H9 (cell line): ENCODE measurements around the gene KCNIP4. TPM values are rescaled to one million over a fixed set of nuclear protein-coding genes. Genes with fewer than 3 reads are reported as not detected.

Experiments used
- DNase-seq: peaks from one replicate; pipeline ENCODE4 v3.0.0-alpha.2; 2017
- H2AFZ ChIP-seq: one replicate; pipeline ENCODE4 v1.6.1; 2013; ENCODE audit warnings: mild to moderate bottlenecking, low read length, control low read depth, moderate library complexity
- H2AK5ac ChIP-seq: 2 replicates; pipeline ENCODE4 v1.6.1; 2013; ENCODE audit warnings: low read length, control low read depth, mixed read lengths; ENCODE audit not compliant: insufficient read length
- H2BK120ac ChIP-seq: one replicate; pipeline ENCODE4 v1.6.1; 2013; ENCODE audit warnings: low read depth, mild to moderate bottlenecking, low read length, control low read depth, inconsistent platforms; ENCODE audit not compliant: poor library complexity, severe bottlenecking
- H2BK12ac ChIP-seq: 2 replicates; pipeline ENCODE4 v1.6.1; 2013; ENCODE audit warnings: low read length, control low read depth, mixed read lengths, low read depth; ENCODE audit not compliant: insufficient read length
- H2BK15ac ChIP-seq: 2 replicates; pipeline ENCODE4 v1.6.1; 2013; ENCODE audit warnings: low read depth, low read length, control low read depth
- H2BK20ac ChIP-seq: one replicate; pipeline ENCODE4 v1.6.1; 2013; ENCODE audit warnings: low read depth, mild to moderate bottlenecking, low read length, control low read depth, inconsistent platforms; ENCODE audit not compliant: poor library complexity, severe bottlenecking
- H2BK5ac ChIP-seq: 2 replicates; pipeline ENCODE4 v1.6.1; 2013; ENCODE audit warnings: low read length, control low read depth, mixed read lengths; ENCODE audit not compliant: insufficient read length
- H3K14ac ChIP-seq: 2 replicates; pipeline ENCODE4 v1.6.1; 2013; ENCODE audit warnings: low read length, control low read depth; ENCODE audit not compliant: insufficient read depth
- H3K18ac ChIP-seq: 2 replicates; pipeline ENCODE4 v1.6.1; 2013; ENCODE audit warnings: low read depth, mild to moderate bottlenecking, mixed read lengths, low read length, control low read depth; ENCODE audit not compliant: insufficient read length
- H3K23ac ChIP-seq: 2 replicates; pipeline ENCODE4 v1.6.1; 2013; ENCODE audit warnings: low read length, control low read depth, mixed read lengths, low read depth; ENCODE audit not compliant: insufficient read length
- H3K23me2 ChIP-seq: 2 replicates; pipeline ENCODE4 v1.6.1; 2013; ENCODE audit warnings: low read depth, mild to moderate bottlenecking, mixed read lengths, low read length, control low read depth; ENCODE audit not compliant: insufficient read length, poor library complexity, severe bottlenecking
- H3K27ac ChIP-seq: 2 replicates; pipeline ENCODE4 v1.5.1; 2013; ENCODE audit warnings: low read length, control low read depth, mixed read lengths, low read depth; ENCODE audit not compliant: insufficient read length
- H3K27me3 ChIP-seq: 2 replicates; pipeline ENCODE4 v1.6.1; 2013; ENCODE audit warnings: low read length, control low read depth, inconsistent platforms; ENCODE audit not compliant: insufficient read depth
- H3K4ac ChIP-seq: 2 replicates; pipeline ENCODE4 v1.6.1; 2013; ENCODE audit warnings: low read depth, mild to moderate bottlenecking, control low read depth, inconsistent platforms, low read length, moderate library complexity
- H3K4me1 ChIP-seq: 2 replicates; pipeline ENCODE4 v1.6.1; 2013; ENCODE audit warnings: low read length, control low read depth, inconsistent platforms; ENCODE audit not compliant: insufficient read depth
- H3K4me2 ChIP-seq: 2 replicates; pipeline ENCODE4 v1.6.1; 2013; ENCODE audit warnings: low read length, control low read depth, mixed read lengths; ENCODE audit not compliant: insufficient read length, insufficient read depth
- H3K56ac ChIP-seq: 2 replicates; pipeline ENCODE4 v1.6.1; 2013; ENCODE audit warnings: low read depth, mild to moderate bottlenecking, mixed read lengths, low read length, control low read depth; ENCODE audit not compliant: insufficient read length
- H3K79me1 ChIP-seq: 2 replicates; pipeline ENCODE4 v1.6.1; 2013; ENCODE audit warnings: low read depth, mild to moderate bottlenecking, moderate library complexity, low read length, control low read depth, inconsistent platforms; ENCODE audit not compliant: insufficient read depth, poor library complexity, severe bottlenecking
- H3K79me2 ChIP-seq: 2 replicates; pipeline ENCODE4 v1.6.1; 2013; ENCODE audit warnings: low read length, control low read depth, inconsistent platforms; ENCODE audit not compliant: insufficient read depth
- H3K9ac ChIP-seq: 2 replicates; pipeline ENCODE4 v1.6.1; 2013; ENCODE audit warnings: low read length, control low read depth, mixed read lengths; ENCODE audit not compliant: insufficient read length; ENCODE audit errors: extremely low read depth
- H3K9me3 ChIP-seq: one replicate; pipeline ENCODE4 v1.6.1; 2013; ENCODE audit warnings: low read depth, low read length, inconsistent platforms; ENCODE audit not compliant: control insufficient read depth
- H3T11ph ChIP-seq: one replicate; pipeline ENCODE4 v1.6.1; 2013; ENCODE audit warnings: mild to moderate bottlenecking, low read length, control low read depth, inconsistent platforms
- H4K20me1 ChIP-seq: one replicate; pipeline ENCODE4 v1.6.1; 2013; ENCODE audit not compliant: control insufficient read depth, insufficient read length, insufficient read depth
- H4K5ac ChIP-seq: 2 replicates; pipeline ENCODE4 v1.6.1; 2013; ENCODE audit warnings: low read depth, mild to moderate bottlenecking, mixed read lengths, low read length, control low read depth; ENCODE audit not compliant: insufficient read length
- H4K8ac ChIP-seq: replicated peaks from 2 replicates; pipeline ENCODE4 v1.6.1; 2013; ENCODE audit warnings: low read length, control low read depth, mixed read lengths, low read depth; ENCODE audit not compliant: insufficient read length
- H4K91ac ChIP-seq: 2 replicates; pipeline ENCODE4 v1.6.1; 2013; ENCODE audit warnings: low read depth, mild to moderate bottlenecking, moderate library complexity, mixed read lengths, low read length, control low read depth; ENCODE audit not compliant: insufficient read length
- H3K27ac Mint-ChIP-seq, 3 experiments: 2 replicates in 2 of 3; 3 replicates in 1 of 3; pipeline ENCODE4 v1.8.0; 2020 to 2021; ENCODE audit warnings: mixed read lengths in 3 of 3, mild to moderate bottlenecking in 1 of 3, moderate library complexity in 1 of 3
- H3K27me3 Mint-ChIP-seq: 2 replicates; pipeline ENCODE4 v1.8.0; 2021; ENCODE audit warnings: low read depth, mild to moderate bottlenecking, moderate library complexity, mixed read lengths
- H3K36me3 Mint-ChIP-seq, 3 experiments: 2 replicates in 2 of 3; 3 replicates in 1 of 3; pipeline ENCODE4 v1.8.0; 2020 to 2021; ENCODE audit warnings: low read depth in 3 of 3, mixed read lengths in 3 of 3; ENCODE audit not compliant: insufficient read depth in 1 of 3
- H3K4me1 Mint-ChIP-seq, 2 experiments: 2 replicates each; pipeline ENCODE4 v1.8.0; 2020; ENCODE audit warnings: mixed read lengths in 2 of 2
- H3K4me3 Mint-ChIP-seq, 2 experiments: 2 replicates in 1 of 2; 3 replicates in 1 of 2; pipeline ENCODE4 v1.8.0; 2020 to 2021; ENCODE audit warnings: mild to moderate bottlenecking in 2 of 2, mixed read lengths in 2 of 2, moderate library complexity in 1 of 2
- H3K9me3 Mint-ChIP-seq, 2 experiments: 2 replicates in 1 of 2; 3 replicates in 1 of 2; pipeline ENCODE4 v1.8.0; 2020; ENCODE audit warnings: mild to moderate bottlenecking in 2 of 2, mixed read lengths in 2 of 2, moderate library complexity in 1 of 2
- WGBS: extraction: QIAGEN DNeasy Blood & Tissue Kit; methylation state at CpG from one replicate; pipeline ENCODE4 v1.1.7; 2013; ENCODE audit warnings: missing lambda C conversion rate, low lambda C conversion rate, mixed read lengths; ENCODE audit not compliant: insufficient read length; ENCODE audit errors: extremely low coverage; 5-methylcytosine and 5-hydroxymethylcytosine counted together
- total RNA-seq: library from RNA; stranded (reverse); gene quantifications from 2 replicates; pipeline ENCODE4 v1.2.1, GENCODE V29; 2021
- TF ChIP-seq, protein P1 (sequence below): fragments of 200-600 bp; sonication (generic); conservative IDR thresholded peaks from 3 replicates; pipeline ENCODE4 v1.8.0; 2021; ENCODE audit warnings: antibody characterized with exemption, mild to moderate bottlenecking

The KCNIP4 gene
- total RNA-seq, 1 experiment from 2014 or later: not detected

DNA sequence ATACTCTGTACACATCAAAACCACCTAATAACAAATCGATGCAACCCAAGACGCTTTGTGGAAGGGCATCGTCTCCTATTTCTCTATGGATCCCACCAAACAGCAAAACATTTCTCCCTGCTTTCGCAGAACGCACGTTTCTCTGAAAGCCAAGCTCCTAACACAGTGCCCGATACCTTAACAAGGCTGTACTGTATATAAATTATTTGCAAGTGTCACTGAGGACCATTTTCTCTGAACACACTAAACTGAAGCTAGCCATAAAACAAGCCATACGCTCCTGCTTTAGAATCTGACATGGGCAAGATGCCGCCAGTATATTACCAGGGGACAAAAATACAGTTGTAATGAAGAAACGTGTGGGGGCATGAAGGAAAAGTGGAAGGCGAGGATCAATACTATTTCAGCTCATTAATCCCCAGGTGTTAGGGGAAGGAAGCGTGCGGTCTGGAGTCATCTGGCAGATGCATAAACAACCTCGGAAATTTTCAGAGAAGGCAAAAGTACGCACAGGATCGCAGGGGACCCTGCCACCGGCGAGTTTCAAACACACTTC, 703 bp downstream of the KCNIP4 start:
- no peaks in the 10 kb centered on the region for H3K36me3 Mint-ChIP-seq
- H3K4me3 Mint-ChIP-seq: peak overlapping the region; percentile 70 to 84
- Histone ChIP-seq H2BK5ac (no peak overlapping the region), H3K79me2 (no peaks in the 10 kb centered on the region), H3T11ph (no peak overlapping the region), H3K79me1 (no peaks in the 10 kb centered on the region), H4K8ac (no peak overlapping the region), H3K23me2 (peaks cover 9% of the 10 kb centered on the region), H2BK12ac (no peak overlapping the region), H3K18ac (no peak overlapping the region), H3K56ac (no peak overlapping the region), H4K20me1 (peaks cover 4% of the 10 kb centered on the region), H4K5ac (no peak overlapping the region), H3K23ac (no peak overlapping the region), H3K27ac (no peak overlapping the region), H2AK5ac (no peak overlapping the region), H3K4me1 (no peaks in the 10 kb centered on the region), H2AFZ (peak overlapping the region; percentile 19), H2BK120ac (no peak overlapping the region), H3K27me3 (peaks cover 10% of the 10 kb centered on the region; the same call in 1 of the 2 replicates), H3K14ac (no peak overlapping the region), H3K9me3 (no peaks in the 10 kb centered on the region), H3K9ac (no peak overlapping the region), H4K91ac (no peak overlapping the region), H2BK15ac (no peak overlapping the region), H3K4ac (no peak overlapping the region), H3K4me2 (peak overlapping the region; percentile 57), H2BK20ac (no peak overlapping the region)
- no peaks in the 10 kb centered on the region for H3K9me3 Mint-ChIP-seq
- TF ChIP-seq, protein P1, sequence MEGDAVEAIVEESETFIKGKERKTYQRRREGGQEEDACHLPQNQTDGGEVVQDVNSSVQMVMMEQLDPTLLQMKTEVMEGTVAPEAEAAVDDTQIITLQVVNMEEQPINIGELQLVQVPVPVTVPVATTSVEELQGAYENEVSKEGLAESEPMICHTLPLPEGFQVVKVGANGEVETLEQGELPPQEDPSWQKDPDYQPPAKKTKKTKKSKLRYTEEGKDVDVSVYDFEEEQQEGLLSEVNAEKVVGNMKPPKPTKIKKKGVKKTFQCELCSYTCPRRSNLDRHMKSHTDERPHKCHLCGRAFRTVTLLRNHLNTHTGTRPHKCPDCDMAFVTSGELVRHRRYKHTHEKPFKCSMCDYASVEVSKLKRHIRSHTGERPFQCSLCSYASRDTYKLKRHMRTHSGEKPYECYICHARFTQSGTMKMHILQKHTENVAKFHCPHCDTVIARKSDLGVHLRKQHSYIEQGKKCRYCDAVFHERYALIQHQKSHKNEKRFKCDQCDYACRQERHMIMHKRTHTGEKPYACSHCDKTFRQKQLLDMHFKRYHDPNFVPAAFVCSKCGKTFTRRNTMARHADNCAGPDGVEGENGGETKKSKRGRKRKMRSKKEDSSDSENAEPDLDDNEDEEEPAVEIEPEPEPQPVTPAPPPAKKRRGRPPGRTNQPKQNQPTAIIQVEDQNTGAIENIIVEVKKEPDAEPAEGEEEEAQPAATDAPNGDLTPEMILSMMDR: no peak
- H3K27ac Mint-ChIP-seq: peak overlapping the region in 1 of 3 experiments; percentile 25; a peak in 1 of 7 replicates
- DNase-seq: no peak
- WGBS: no CpG with 5 or more reads among the region's 18 CpGs
- peaks cover 64% of the 10 kb centered on the region for H3K27me3 Mint-ChIP-seq
- peaks cover 8 to 11% of the 10 kb centered on the region in 2 experiments for H3K4me1 Mint-ChIP-seq
